OCI-LY3 (cell line): ENCODE results near the gene SDSL.

Experiments used
- H2AFZ ChIP-seq: fragments of 200-600, 300-600 bp; shearing (Covaris generic); 2 replicates; pipeline ENCODE4 v1.6.0; 2014; ENCODE audit warnings: antibody characterized with exemption, low read depth, low read length
- H3K27ac ChIP-seq: fragments of 200-600, 300-600 bp; sonication (generic); 2 replicates; pipeline ENCODE4 v1.5.1; 2014; ENCODE audit warnings: mild to moderate bottlenecking, low read length, moderate library complexity, mixed read lengths
- H3K27me3 ChIP-seq: fragments of 200-600, 300-600 bp; sonication (generic); 2 replicates; pipeline ENCODE4 v1.6.1; 2014; ENCODE audit warnings: low read depth, low read length, mixed read lengths
- H3K36me3 ChIP-seq: fragments of 200-600, 300-600 bp; sonication (generic); replicated peaks from 2 replicates; pipeline ENCODE3; 2014; ENCODE audit warnings: low read depth, low read length, mixed read lengths
- H3K4me1 ChIP-seq: fragments of 300-600, 200-600 bp; sonication (generic); 2 replicates; pipeline ENCODE4 v1.6.1; 2014; ENCODE audit warnings: low read length, mixed read lengths
- H3K4me2 ChIP-seq: fragments of 200-600, 300-600 bp; sonication (generic); 2 replicates; pipeline ENCODE4 v1.6.1; 2014; ENCODE audit warnings: low read length, mixed read lengths
- H3K4me3 ChIP-seq: fragments of 300-600, 200-600 bp; sonication (generic); 2 replicates; pipeline ENCODE4 v1.5.1; 2014; ENCODE audit warnings: antibody characterized with exemption, mild to moderate bottlenecking, low read length, moderate library complexity
- H3K79me2 ChIP-seq: fragments of 300-600, 200-600 bp; shearing (Covaris generic); 2 replicates; pipeline ENCODE4 v1.6.1; 2014; ENCODE audit warnings: mild to moderate bottlenecking, low read length, mixed read lengths
- H3K9ac ChIP-seq: fragments of 300-600, 200-600 bp; shearing (Covaris generic); 2 replicates; pipeline ENCODE4 v1.6.0; 2014; ENCODE audit warnings: mild to moderate bottlenecking, low read length, moderate library complexity
- H3K9me3 ChIP-seq: fragments of 200-600, 300-600 bp; shearing (Covaris generic); 2 replicates; pipeline ENCODE4 v1.6.1; 2014; ENCODE audit warnings: low read length, mixed read lengths; ENCODE audit not compliant: insufficient read depth
- H4K20me1 ChIP-seq: fragments of 200-600, 300-600 bp; sonication (generic); 2 replicates; pipeline ENCODE4 v1.6.1; 2016; ENCODE audit warnings: low read length, mixed read lengths; ENCODE audit not compliant: insufficient read depth
- CTCF ChIP-seq: fragments of 200-600, 300-600 bp; sonication (generic); IDR thresholded peaks from 2 replicates; pipeline ENCODE4 v1.5.1; 2014; ENCODE audit warnings: antibody characterized with exemption, low read length, low read depth
- EZH2phosphoT487 ChIP-seq: fragments of 200-600 bp; shearing (Covaris generic); IDR thresholded peaks from 2 replicates; pipeline ENCODE4 v1.6.1; 2018; ENCODE audit warnings: antibody characterized with exemption, mixed run types, low read depth

SDSL gene

GRCh38 chr12:113378291-113378690, 43.9 kb upstream of the SDSL start:
- H3K4me1 ChIP-seq, result no peaks in the 10 kb centered on the region
- H3K27ac ChIP-seq, result no peak overlapping the region
- no peak overlapping the region for H3K4me2 ChIP-seq
- H3K9me3 ChIP-seq, result no peaks in the 10 kb centered on the region
- no peak overlapping the region for H3K4me3 ChIP-seq
- no peaks in the 10 kb centered on the region for H4K20me1 ChIP-seq
- peaks cover 4% of the 10 kb centered on the region for H3K36me3 ChIP-seq
- no peaks in the 10 kb centered on the region for H3K27me3 ChIP-seq
- TF ChIP-seq CTCF (no peak), EZH2phosphoT487 (no peak)
- no peak overlapping the region for H2AFZ ChIP-seq
- no peak overlapping the region for H3K9ac ChIP-seq
- H3K79me2 ChIP-seq, result no peaks in the 10 kb centered on the region

GRCh38 chr12:113381220-113381619, 41.0 kb upstream of the SDSL start:
- Histone ChIP-seq H3K36me3 (peaks cover 7% of the 10 kb centered on the region), H3K4me2 (no peak overlapping the region), H3K27me3 (no peaks in the 10 kb centered on the region), H3K4me1 (no peaks in the 10 kb centered on the region), H3K9me3 (no peaks in the 10 kb centered on the region), H3K9ac (no peak overlapping the region), H4K20me1 (no peaks in the 10 kb centered on the region), H3K4me3 (no peak overlapping the region), H2AFZ (no peak overlapping the region), H3K27ac (no peak overlapping the region), H3K79me2 (no peaks in the 10 kb centered on the region)
- TF ChIP-seq CTCF, result no peak
- no peak for TF ChIP-seq EZH2phosphoT487

GRCh38 chr12:113382206-113382605, 40.0 kb upstream of the SDSL start:
- TF ChIP-seq EZH2phosphoT487 (no peak), CTCF (no peak)
- H3K27ac ChIP-seq, result no peak overlapping the region
- H3K36me3 ChIP-seq, result peaks cover 7% of the 10 kb centered on the region
- no peaks in the 10 kb centered on the region for H3K79me2 ChIP-seq
- no peak overlapping the region for H3K4me3 ChIP-seq
- H3K4me1 ChIP-seq, result no peaks in the 10 kb centered on the region
- no peak overlapping the region for H3K9ac ChIP-seq
- no peaks in the 10 kb centered on the region for H4K20me1 ChIP-seq
- no peaks in the 10 kb centered on the region for H3K27me3 ChIP-seq
- no peak overlapping the region for H2AFZ ChIP-seq
- H3K4me2 ChIP-seq, result no peak overlapping the region
- H3K9me3 ChIP-seq, result no peaks in the 10 kb centered on the region

GRCh38 chr12:113384778-113385177, 37.4 kb upstream of the SDSL start:
- Histone ChIP-seq H3K36me3 (peaks cover 3% of the 10 kb centered on the region), H2AFZ (no peak overlapping the region), H3K27ac (no peak overlapping the region)

More at GRCh38 chr12:113384778-113385177, 37.4 kb upstream of the SDSL start:
- Histone ChIP-seq H3K9me3 (no peaks in the 10 kb centered on the region), H4K20me1 (no peaks in the 10 kb centered on the region), H3K27me3 (no peaks in the 10 kb centered on the region), H3K79me2 (no peaks in the 10 kb centered on the region), H3K4me1 (no peaks in the 10 kb centered on the region), H3K4me2 (no peak overlapping the region), H3K4me3 (no peak overlapping the region), H3K9ac (no peak overlapping the region)
- TF ChIP-seq EZH2phosphoT487, result no peak
